ENCODE data around the gene CD48. TPM values are rescaled to one million over a fixed set of nuclear protein-coding genes. Genes with fewer than 3 reads are reported as not detected.

The CD48 gene
- polyA plus RNA-seq, 3 donors = 356 to 688 (median 363) TPM

DNA sequence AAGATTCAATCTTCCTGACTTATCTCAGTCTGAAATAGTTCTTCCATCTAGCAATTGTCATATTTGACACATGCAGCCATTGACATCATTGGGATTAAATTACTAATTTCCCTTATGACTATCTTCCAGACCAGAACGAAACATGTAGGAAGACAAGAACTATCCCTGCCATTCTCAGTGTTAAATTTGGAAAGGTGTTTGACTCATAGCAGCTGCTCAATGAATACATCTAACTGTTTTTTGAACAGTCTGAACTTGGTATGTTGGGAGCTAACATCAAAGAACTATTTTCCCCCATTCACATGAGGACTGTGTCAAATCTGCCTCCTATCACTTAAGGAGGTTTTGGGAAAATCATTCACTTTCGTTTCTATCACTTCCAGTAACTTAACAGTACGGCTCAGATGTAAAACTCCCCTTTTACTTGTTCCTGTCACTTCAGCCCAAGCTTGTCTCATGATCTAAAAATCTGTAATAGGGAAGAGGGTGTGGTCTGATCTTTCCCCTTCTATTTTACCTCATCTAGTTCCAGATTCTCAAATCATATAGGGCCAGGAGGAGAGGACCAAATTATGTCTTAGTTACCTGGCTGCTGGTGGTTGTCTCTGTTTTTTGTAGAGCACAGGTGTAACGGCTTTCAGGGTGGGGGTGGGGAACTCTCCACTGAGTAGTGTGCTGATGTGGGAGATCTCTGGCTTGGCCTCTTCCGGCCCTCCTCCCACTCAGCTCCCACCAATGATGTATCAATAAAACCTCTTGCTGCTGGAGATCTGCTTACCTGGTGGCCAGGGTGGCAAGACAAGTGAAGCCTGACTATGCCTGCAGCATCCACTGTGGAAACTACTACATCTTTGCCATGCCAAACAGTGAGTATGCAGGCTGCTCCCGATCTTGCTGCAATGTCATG is 38.6 kb downstream of the CD48 start:
- Histone ChIP-seq H4K20me1 (ENCODE audit: insufficient read depth, low read length) (peaks cover 47% of the 10 kb centered on the region), H3K4me1 (ENCODE audit: control insufficient read depth in 1 of 2, insufficient read depth in 2 of 2, low read length in 2 of 2) (peaks cover 22 to 34% of the 10 kb centered on the region in 2 donors), H3K27me3 (ENCODE audit: control insufficient read depth in 2 of 2, insufficient read depth in 2 of 2, low read length in 2 of 2) (no peaks in the 10 kb centered on the region), H3K27ac (ENCODE audit: low read depth in 1 of 2, low read length in 2 of 2) (peak overlapping the region; percentile 27 to 55), H2AFZ (ENCODE audit: insufficient read depth, low read depth, low read length, poor library complexity, severe bottlenecking) (no peak overlapping the region), H3K9me3 (replicated peaks in 1 of 2; ENCODE audit: control insufficient read depth in 1 of 2, insufficient read depth in 1 of 2, low read length in 2 of 2) (peaks cover 3 to 10% of the 10 kb centered on the region in 2 donors), H3K4me3 (replicated peaks in 1 of 3; ENCODE audit: low read depth in 2 of 3, low read length in 3 of 3) (peak overlapping the region in 1 of 3 experiments; percentile 17), H3K9ac (ENCODE audit: insufficient read depth, low read length, poor library complexity, severe bottlenecking) (no peak overlapping the region), H3K79me2 (ENCODE audit: insufficient read depth, low read length) (no peaks in the 10 kb centered on the region), H3K36me3 (replicated peaks in 1 of 2; ENCODE audit: control insufficient read depth in 1 of 2, insufficient read depth in 2 of 2, low read length in 2 of 2) (peaks cover 11 to 19% of the 10 kb centered on the region in 2 donors), H3K4me2 (replicated peaks; ENCODE audit: extremely low read depth, low read length, poor library complexity, severe bottlenecking) (peak overlapping the region; percentile 45)
- TF ChIP-seq, protein P1, sequence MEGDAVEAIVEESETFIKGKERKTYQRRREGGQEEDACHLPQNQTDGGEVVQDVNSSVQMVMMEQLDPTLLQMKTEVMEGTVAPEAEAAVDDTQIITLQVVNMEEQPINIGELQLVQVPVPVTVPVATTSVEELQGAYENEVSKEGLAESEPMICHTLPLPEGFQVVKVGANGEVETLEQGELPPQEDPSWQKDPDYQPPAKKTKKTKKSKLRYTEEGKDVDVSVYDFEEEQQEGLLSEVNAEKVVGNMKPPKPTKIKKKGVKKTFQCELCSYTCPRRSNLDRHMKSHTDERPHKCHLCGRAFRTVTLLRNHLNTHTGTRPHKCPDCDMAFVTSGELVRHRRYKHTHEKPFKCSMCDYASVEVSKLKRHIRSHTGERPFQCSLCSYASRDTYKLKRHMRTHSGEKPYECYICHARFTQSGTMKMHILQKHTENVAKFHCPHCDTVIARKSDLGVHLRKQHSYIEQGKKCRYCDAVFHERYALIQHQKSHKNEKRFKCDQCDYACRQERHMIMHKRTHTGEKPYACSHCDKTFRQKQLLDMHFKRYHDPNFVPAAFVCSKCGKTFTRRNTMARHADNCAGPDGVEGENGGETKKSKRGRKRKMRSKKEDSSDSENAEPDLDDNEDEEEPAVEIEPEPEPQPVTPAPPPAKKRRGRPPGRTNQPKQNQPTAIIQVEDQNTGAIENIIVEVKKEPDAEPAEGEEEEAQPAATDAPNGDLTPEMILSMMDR (IDR thresholded peaks at IDR 0.05) = no peak
- intact Hi-C loops (cut with micrococcal nuclease) = no loop called here
- Mint-ChIP-seq H3K27me3 (ENCODE audit: low read depth in 3 of 3) (no peaks in the 10 kb centered on the region), H3K27ac (no peak overlapping the region), H3K4me1 (peaks cover 8% of the 10 kb centered on the region), H3K9me3 (peaks cover 2 to 14% (median 9%) of the 10 kb centered on the region in 7 donors), H3K4me3 (no peak overlapping the region), H3K36me3 (peaks cover 17 to 29% of the 10 kb centered on the region in 2 donors)
- peak in 2 of 3 donors; percentile 36 to 65 for DNase-seq
- WGBS (ENCODE audit: insufficient coverage) = 100% methylated on average over 1 of the region's 6 CpGs

DNA sequence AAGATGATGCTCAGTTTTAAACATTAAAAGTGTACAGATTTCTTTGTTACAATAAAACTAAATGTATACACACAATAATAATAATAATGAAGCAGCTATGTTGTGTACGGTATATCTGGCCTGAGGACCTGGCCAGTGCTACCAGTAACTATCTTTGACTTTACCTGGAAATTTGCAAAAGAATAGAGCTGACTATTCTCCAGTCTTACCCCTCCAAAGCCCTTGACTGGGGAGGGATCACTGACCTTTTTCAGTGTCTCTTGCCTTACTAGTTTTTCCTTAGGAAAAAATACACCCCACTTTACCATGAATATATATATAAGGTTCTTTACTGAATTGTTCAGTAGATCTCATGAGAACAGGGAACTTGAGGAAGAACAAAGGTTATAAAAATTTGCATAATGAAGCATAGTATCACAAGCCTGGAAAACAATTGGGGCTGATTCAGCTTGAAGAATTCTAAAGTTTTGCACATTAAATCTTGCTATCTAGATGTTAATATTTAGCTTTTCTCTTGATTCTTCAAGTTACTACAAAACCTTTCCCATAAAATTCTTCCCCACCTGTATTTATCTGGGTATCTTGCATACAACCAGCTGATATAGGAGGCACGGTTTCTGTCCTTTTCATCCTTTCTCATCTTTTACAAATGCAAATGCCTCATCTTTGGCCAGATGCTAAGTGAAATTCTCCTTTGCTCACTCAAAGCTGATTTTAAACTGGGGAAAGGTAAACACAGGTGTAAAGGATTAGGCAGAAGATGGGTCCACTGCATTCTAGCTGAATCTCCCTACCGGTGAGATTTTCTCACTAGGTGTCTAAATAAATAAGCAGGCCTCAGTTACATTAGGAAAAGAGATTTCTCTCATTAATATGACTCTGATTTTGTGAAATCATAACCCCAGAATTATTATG is 39.8 kb downstream of the CD48 start:
- TF ChIP-seq, protein P1 (IDR thresholded peaks at IDR 0.05) = no peak
- H3K4me1 ChIP-seq (ENCODE audit: control insufficient read depth in 1 of 2, insufficient read depth in 2 of 2, low read length in 2 of 2) = peaks cover 30 to 42% of the 10 kb centered on the region in 2 donors
- H3K27ac ChIP-seq (ENCODE audit: low read depth in 1 of 2, low read length in 2 of 2) = no peak overlapping the region
- intact Hi-C loops (cut with micrococcal nuclease) = no loop called here
- peaks cover 35% of the 10 kb centered on the region for H4K20me1 ChIP-seq (ENCODE audit: insufficient read depth, low read length)
- no peaks in the 10 kb centered on the region for H3K79me2 ChIP-seq (ENCODE audit: insufficient read depth, low read length)
- H3K27ac Mint-ChIP-seq = no peak overlapping the region
- no peak overlapping the region for H3K4me3 ChIP-seq (replicated peaks in 1 of 3; ENCODE audit: low read depth in 2 of 3, low read length in 3 of 3)
- H3K36me3 ChIP-seq (replicated peaks in 1 of 2; ENCODE audit: control insufficient read depth in 1 of 2, insufficient read depth in 2 of 2, low read length in 2 of 2) = peaks cover 0 to 7% of the 10 kb centered on the region in 2 donors
- no CpG with 5 or more reads among the region's 3 CpGs for WGBS (ENCODE audit: insufficient coverage)
- H3K9ac ChIP-seq (ENCODE audit: insufficient read depth, low read length, poor library complexity, severe bottlenecking) = no peak overlapping the region
- no peaks in the 10 kb centered on the region for H3K27me3 Mint-ChIP-seq (ENCODE audit: low read depth in 3 of 3)
- H2AFZ ChIP-seq (ENCODE audit: insufficient read depth, low read depth, low read length, poor library complexity, severe bottlenecking) = no peak overlapping the region
- H3K27me3 ChIP-seq (ENCODE audit: control insufficient read depth in 2 of 2, insufficient read depth in 2 of 2, low read length in 2 of 2) = no peaks in the 10 kb centered on the region
- DNase-seq = no peak
- no peak overlapping the region for H3K4me2 ChIP-seq (replicated peaks; ENCODE audit: extremely low read depth, low read length, poor library complexity, severe bottlenecking)
- peaks cover 17% of the 10 kb centered on the region for H3K4me1 Mint-ChIP-seq
- peaks cover 3 to 10% of the 10 kb centered on the region in 2 donors for H3K9me3 ChIP-seq (replicated peaks in 1 of 2; ENCODE audit: control insufficient read depth in 1 of 2, insufficient read depth in 1 of 2, low read length in 2 of 2)
- H3K36me3 Mint-ChIP-seq = peaks cover 6 to 18% of the 10 kb centered on the region in 2 donors
- peaks cover 2 to 14% (median 9%) of the 10 kb centered on the region in 7 donors for H3K9me3 Mint-ChIP-seq
- H3K4me3 Mint-ChIP-seq = no peak overlapping the region

Data from CD14-positive monocyte (primary cell).